Dermis microvascular lymphatic vessel endothelial cell (primary cell): ENCODE data around the gene ZCCHC2. TPM values are rescaled to one million over a fixed set of nuclear protein-coding genes. Genes with fewer than 3 reads are reported as not detected.

ENCODE experiments used
- DNase-seq, 2 donors: peaks; one replicate each; pipeline versions ENCODE4 v3.0.0 to v3.0.0-alpha.2; 2010; ENCODE audit warnings: low read depth in 2 of 2
- total RNA-seq: library from RNA; depleted of rRNA; stranded (reverse); fragments of >200 nt; gene quantifications from 2 replicates; pipeline ENCODE4 v1.2.1, GENCODE V29; 2014

The ZCCHC2 gene
- 12.1 and 15.3 TPM in 2 replicates for total RNA-seq

GRCh38 chr18:62522504-62523254 is at the start of gene ZCCHC2:
Gene ZCCHC2 (plus strand): TSS chr18:62523025. CDS start chr18:62523425, 400 bp downstream.
- peak; percentile 91 to 98 for DNase-seq

- DNase-seq = no peak
Observed at GRCh38 chr18:62479574-62479973, 43.3 kb upstream of the ZCCHC2 start.

DNA sequence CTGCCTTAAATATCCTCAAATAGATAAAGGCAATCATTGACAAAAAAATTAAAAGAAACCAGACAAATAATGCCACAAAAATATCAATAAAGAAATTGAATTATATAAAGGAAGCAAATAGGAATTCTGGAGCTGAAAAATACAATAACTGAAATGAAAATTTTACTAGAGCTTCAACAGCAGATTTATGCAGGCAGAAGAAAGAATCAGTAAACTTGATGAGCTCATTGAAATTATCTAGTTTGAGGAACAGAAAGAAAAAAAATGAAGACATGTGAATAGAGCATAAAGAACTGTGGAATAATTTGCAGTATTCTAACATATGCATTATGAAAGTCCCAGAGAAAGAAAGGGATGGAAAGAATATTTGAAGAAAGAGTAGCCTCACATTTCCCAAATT is 41.9 kb upstream of the ZCCHC2 start:
- DNase-seq = no peak

- no peak for DNase-seq
Observed at GRCh38 chr18:62484941-62485340, 37.9 kb upstream of the ZCCHC2 start.

DNA sequence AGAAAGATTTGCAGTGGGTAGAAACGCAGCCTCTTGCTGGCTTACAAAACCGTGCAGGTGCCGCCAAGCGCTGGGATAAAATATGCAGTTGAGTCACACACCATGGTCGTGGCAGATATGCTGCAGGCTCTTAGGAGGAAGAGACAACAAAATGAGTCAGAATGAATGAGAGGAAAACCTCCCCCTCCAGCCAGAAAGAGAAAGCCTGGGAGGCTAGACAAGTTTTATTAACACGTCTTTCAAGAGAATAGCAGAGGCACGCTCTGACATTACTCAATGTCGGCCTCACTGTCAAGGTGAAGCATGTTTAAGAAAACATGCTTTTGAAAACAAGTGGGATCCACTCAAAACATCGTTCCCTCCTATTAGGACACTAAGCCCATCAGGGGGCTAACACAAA is 37.1 kb upstream of the ZCCHC2 start:
- DNase-seq = peak in 1 of 2 donors; percentile 87

GRCh38 chr18:62486290-62486964 is 36.4 kb upstream of the ZCCHC2 start:
- peak in 1 of 2 donors; percentile 67 for DNase-seq

DNA sequence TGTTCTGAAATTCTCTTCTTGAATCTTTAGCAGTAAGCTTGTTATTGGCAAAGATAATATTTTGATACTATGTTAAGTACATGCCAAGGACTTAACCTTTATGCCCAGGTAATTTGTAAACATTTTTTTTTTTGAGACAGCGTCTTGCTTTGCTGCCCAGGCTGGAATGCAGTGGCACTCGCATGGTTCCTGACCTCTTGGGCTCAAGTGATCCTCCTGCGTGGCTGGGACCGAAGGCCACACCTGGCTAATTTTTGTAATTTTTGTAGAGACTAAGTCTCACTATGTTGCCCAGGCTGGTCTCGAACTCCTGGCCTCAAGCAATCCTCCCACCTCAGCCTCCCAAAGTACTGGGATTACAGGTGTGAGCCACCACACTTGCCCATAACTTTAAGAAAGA is 35.7 kb upstream of the ZCCHC2 start:
- DNase-seq = no peak

DNA sequence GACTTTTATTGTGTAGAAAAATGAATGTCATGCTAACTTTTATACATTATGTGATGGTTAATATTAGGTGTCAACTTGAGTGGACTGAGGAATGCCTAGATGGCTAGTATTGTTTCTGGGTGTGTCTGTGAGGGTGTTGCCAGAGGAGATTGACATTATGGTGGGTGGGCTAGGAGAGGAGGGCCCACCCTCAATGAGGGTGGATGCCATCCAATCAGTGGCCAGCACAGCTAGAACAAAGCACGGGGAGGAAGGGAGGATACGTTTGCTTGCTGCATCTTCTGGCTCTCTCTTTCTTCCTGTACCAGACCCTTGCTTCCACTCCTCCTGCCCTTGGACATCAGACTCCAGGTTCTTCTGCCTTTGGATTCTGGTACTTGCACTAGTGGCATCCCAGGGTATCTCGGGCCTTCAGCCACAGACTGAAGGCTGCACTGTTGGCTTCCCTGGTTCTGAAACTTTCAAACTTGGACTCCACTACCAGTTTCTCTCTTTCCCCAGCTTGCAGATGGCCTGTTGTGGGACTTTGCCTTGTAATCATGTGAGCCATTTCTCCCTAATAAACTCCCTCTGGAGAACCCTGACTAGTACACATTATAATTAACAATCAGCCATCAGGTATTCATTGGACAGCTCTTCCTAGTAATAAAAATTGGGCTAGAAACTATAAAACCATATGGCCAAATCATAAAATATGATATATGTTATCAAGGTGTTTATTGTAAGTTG is 31.7 kb upstream of the ZCCHC2 start:
- DNase-seq = no peak

- DNase-seq = no peak
Observed at GRCh38 chr18:62493033-62493862, 29.6 kb upstream of the ZCCHC2 start.

GRCh38 chr18:62494764-62495163 is 28.1 kb upstream of the ZCCHC2 start:
- DNase-seq = no peak

- DNase-seq = no peak
Observed at GRCh38 chr18:62496262-62496661, 26.6 kb upstream of the ZCCHC2 start.

GRCh38 chr18:62497190-62497772 is 25.5 kb upstream of the ZCCHC2 start:
- DNase-seq = no peak

DNA sequence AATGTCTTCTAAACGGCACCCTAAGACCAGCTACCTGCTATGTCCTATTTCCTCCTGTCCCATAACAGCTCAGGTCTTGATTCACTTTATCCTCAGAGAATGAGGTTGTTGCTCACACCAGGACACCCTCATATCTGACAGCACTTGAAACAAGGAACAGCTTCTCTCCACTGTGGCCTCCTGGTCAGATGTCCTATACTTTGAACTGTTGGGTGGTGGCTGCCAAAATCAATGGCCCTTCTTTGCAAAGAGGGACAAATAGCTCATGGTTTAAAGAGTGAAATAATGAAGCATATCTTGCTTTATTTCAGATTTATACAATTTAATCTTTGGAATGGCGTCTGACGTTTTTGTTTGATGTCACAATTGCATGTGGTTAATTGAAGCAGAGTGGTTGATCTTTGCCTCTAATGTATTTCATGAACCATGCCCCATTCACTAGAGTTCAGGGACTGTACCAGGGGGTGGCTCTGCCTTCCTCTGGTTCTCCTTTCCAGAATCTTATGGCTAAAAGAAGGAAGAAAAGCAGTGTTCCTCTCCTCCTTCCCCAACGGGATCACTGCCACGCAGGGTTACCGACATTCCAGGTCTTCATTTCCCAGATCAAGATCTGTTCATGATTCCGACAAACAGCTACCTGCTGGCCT is 24.1 kb upstream of the ZCCHC2 start:
- DNase-seq = no peak

DNA sequence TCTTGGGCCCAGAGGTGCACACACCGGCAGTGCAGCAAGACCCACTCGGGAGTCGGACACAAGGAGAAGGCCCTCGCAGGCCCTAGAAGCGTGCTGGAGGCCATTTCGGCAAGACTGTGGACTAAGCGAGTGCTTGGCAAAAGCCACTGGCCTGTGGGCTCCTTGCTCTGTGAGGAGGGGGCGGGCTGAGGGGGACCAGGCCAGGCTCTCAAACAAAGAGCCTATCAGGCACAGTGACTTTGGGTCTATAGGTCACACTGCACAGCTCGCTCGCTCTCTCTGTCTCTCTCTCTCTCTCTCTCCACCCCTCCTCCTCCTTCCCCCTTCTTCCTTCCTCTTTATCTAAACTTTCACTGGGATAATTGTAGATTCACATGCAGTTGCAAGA is 23.6 kb upstream of the ZCCHC2 start:
- no peak for DNase-seq

DNA sequence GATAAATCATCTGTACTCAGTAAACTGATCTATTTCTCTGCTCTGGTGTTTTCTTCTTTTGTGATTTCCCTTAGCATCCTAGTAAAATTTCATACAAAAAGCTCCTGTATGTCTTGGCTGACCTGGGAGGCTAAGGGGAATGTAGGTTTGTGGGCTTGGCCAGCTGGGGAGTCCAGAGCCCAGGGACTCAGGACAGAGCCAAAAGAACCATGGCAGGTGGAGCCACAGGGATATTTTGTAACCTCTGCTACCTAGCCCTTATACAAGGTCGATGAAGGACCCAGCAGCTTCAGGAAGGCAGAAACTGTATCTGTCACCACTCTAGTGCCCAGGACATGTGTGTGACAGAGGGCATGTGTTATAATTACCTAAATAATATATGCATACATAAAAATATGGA is 22.7 kb upstream of the ZCCHC2 start:
- no peak for DNase-seq

- DNase-seq = no peak
Observed at GRCh38 chr18:62500966-62501591, 21.7 kb upstream of the ZCCHC2 start.

GRCh38 chr18:62505669-62506494 is 16.9 kb upstream of the ZCCHC2 start:
- DNase-seq = peak in 1 of 2 donors; percentile 22

DNA sequence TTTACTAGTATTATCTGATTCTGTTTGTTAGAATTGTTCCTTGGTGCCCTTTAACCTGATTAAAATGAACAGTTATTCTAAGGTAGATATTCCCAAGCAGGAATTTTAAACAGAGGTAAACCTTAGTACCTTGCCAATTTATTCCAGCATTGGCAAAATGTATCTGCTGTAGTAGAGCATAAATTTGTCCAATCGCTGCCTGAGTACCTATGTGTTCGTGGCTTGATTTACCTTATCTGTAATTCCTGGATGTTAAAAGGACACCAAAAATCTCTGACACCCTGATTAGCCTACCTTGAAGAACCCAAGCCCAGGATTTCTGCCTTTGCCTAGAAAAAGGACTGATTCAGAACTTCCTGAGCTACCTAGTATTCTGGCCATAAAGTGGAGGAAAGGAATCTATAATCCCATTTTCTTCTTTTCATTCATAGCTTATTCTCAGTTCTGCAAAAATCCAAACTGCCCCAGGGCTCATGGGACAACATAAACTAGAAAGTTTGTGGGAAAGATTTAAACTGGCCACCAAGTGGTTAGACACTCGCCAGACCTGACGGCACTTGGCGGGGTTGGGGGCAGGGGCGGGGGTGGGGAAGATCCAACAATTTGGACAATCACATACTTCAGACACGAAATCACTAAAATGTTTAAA is 16.2 kb upstream of the ZCCHC2 start:
- no peak for DNase-seq

DNA sequence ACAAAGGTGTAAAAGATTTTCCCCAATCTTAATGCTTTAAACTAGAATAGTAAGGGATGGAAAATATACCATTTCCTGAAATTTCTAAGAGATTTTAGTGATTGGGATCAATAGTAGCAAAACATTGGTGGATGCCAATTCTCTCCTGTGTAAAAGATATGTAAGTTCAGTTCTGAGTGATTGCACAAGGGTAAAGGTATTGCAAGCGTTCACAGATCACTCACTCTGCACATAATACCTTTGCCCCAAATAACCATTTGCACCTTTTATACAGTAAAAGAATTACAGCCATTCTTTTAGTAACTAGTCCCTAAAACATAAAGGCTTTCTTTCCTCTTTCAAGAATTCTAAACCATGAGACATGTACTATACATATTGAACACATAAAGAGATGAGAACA is 13.0 kb upstream of the ZCCHC2 start:
- no peak for DNase-seq
